H1 (cell line): ENCODE results near the gene AFF1. TPM values are rescaled to one million over a fixed set of nuclear protein-coding genes. Genes with fewer than 3 reads are reported as not detected.

Experiments used
- MAFK ChIP-seq: IDR thresholded peaks from 2 replicates; pipeline ENCODE4 v1.6.1; 2012; ENCODE audit warnings: low read depth, mild to moderate bottlenecking, improper control_type of control experiment, low read length
- TAF7 ChIP-seq: optimal IDR thresholded peaks from 2 replicates; pipeline ENCODE3; 2011; ENCODE audit warnings: low read depth, mild to moderate bottlenecking, inconsistent platforms, low read length, moderate library complexity, borderline replicate concordance
- ZNF274 ChIP-seq: IDR thresholded peaks from 2 replicates; pipeline ENCODE4 v1.7.0; 2012; ENCODE audit warnings: low read length, borderline replicate concordance; ENCODE audit errors: extremely low read depth
- polyA plus RNA-seq, 7 experiments: library from polyadenylated mRNA; depleted of rRNA in 3 of 7; stranded (reverse) in 5 of 7; unstranded in 2 of 7; fragments of >200 nt in 5 of 7; fragments of 200-250 nt in 2 of 7; gene quantifications; 1 replicate in 5 of 7; 2 replicates in 1 of 7; 4 replicates in 1 of 7; pipeline versions ENCODE4 v1.2.1 to v1.2.3, GENCODE V29; 2011 to 2013; ENCODE audit warnings: missing spikeins in 2 of 7, mixed read lengths in 2 of 7
- total RNA-seq: library from RNA; stranded (reverse); fragmentation: NEBNext Ultra II Directional; extraction: Animal tissue kit (Norgen Biotek cat#: 25700); gene quantifications from 2 replicates; pipeline ENCODE4 v1.2.1, GENCODE V29; 2021

Gene AFF1
- total and polyA plus RNA-seq, 2 of the 8 experiments (the other 6 are each of a cell fraction or from before 2014, with no cell fraction given), result 14.8 to 85.5 TPM

DNA sequence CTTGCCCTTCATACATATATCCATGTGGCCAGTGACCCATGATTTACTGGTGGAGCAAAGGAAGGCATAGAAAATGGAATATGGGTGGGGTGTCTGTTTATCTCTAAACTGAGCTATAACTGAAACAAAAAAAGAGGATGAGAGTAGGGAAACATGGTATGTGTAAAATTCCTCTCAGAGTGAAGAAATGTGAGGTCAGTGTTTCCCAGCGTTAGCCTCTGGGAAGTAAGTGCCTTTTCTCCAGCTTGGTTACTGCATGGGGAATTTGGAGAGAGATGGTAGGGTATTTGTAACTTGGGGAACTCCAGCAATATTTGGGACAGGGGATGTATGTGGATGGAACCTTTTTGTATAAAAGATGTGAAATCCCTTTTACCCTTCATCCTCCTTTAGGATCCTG is 89.4 kb downstream of the AFF1 start (continued):
- TF ChIP-seq ZNF274, result no peak
- no peak for TF ChIP-seq MAFK
- TF ChIP-seq TAF7, result no peak
